ENCODE results near the gene SLC20A1.
"Not testable (repeated sequence)": the region's sequence is repeated elsewhere in the genome, so short reads cannot be mapped to it uniquely, and the experiment has no call there.

SLC20A1 gene

GRCh38 chr2:112703684-112704083, 57.9 kb downstream of the SLC20A1 start:
- no peak for DNase-seq (ENCODE audit: insufficient read length, low spot score)
- peak; percentile 26 for FAIRE-seq

GRCh38 chr2:112705575-112705974, 59.8 kb downstream of the SLC20A1 start:
- no peak for DNase-seq (ENCODE audit: insufficient read length, low spot score)

GRCh38 chr2:112706170-112706664, 60.5 kb downstream of the SLC20A1 start:
- DNase-seq (ENCODE audit: insufficient read length, low spot score) (no peak), FAIRE-seq (peak; percentile 59)

More at GRCh38 chr2:112705575-112705974, 59.8 kb downstream of the SLC20A1 start:
- no peak for FAIRE-seq

- not testable (repeated sequence) for FAIRE-seq; DNase-seq (ENCODE audit: insufficient read length, low spot score)
These were observed 61.2 kb downstream of the SLC20A1 start for GRCh38 chr2:112706947-112707346.

GRCh38 chr2:112708968-112709367, 63.2 kb downstream of the SLC20A1 start:
- FAIRE-seq (no peak), DNase-seq (ENCODE audit: insufficient read length, low spot score) (no peak)

GRCh38 chr2:112709703-112710102, 64.0 kb downstream of the SLC20A1 start:
- DNase-seq (ENCODE audit: insufficient read length, low spot score): no peak
- FAIRE-seq: no peak

- DNase-seq (ENCODE audit: insufficient read length, low spot score) (no peak), FAIRE-seq (no peak)
These were observed 65.4 kb downstream of the SLC20A1 start for GRCh38 chr2:112710956-112711750.

- FAIRE-seq (no peak), DNase-seq (ENCODE audit: insufficient read length, low spot score) (no peak)
These were observed 66.7 kb downstream of the SLC20A1 start for GRCh38 chr2:112712465-112712864.

- no peak for FAIRE-seq
- DNase-seq (ENCODE audit: insufficient read length, low spot score): no peak
These were observed 67.3 kb downstream of the SLC20A1 start for GRCh38 chr2:112712903-112713584.
